Neural cell (in vitro differentiated cells): ENCODE results near the gene RNU2-63P. TPM values are rescaled to one million over a fixed set of nuclear protein-coding genes. Genes with fewer than 3 reads are reported as not detected.

Experiments
- H2AFZ ChIP-seq: fragments of 200-600, 300-800 bp; sonication (generic), shearing (Covaris generic); 2 replicates; pipeline ENCODE4 v1.6.0; 2014; ENCODE audit warnings: low read depth, mild to moderate bottlenecking, antibody characterized with exemption, low read length, moderate library complexity
- H3F3A ChIP-seq: fragments of 200-600 bp; shearing (Covaris generic); 2 replicates; pipeline ENCODE4 v1.6.1; 2016; ENCODE audit warnings: mild to moderate bottlenecking, moderate library complexity, mixed read lengths, antibody characterized with exemption, low read length; ENCODE audit not compliant: insufficient read depth, poor library complexity, severe bottlenecking
- H3K27ac ChIP-seq: fragments of 200-600, 300-800 bp; sonication (generic), shearing (Covaris generic); 2 replicates; pipeline ENCODE4 v1.5.1; 2014; ENCODE audit warnings: mild to moderate bottlenecking, low read length, moderate library complexity
- H3K27me3 ChIP-seq: fragments of 300-800, 200-600 bp; sonication (generic), shearing (Covaris generic); 2 replicates; pipeline ENCODE4 v1.6.0; 2014; ENCODE audit warnings: mild to moderate bottlenecking, low read depth, low read length, moderate library complexity; ENCODE audit not compliant: insufficient read depth
- H3K36me3 ChIP-seq: fragments of 300-800, 200-600 bp; sonication (generic), shearing (Covaris generic); 2 replicates; pipeline ENCODE4 v1.5.1; 2014; ENCODE audit warnings: mild to moderate bottlenecking, antibody characterized with exemption, low read length, moderate library complexity; ENCODE audit not compliant: insufficient read depth
- H3K4me2 ChIP-seq: fragments of 300-800, 200-600 bp; sonication (generic), shearing (Covaris generic); 2 replicates; pipeline ENCODE4 v1.6.0; 2014; ENCODE audit warnings: mild to moderate bottlenecking, low read length
- H3K4me3 ChIP-seq: fragments of 300-800, 200-600 bp; sonication (generic), shearing (Covaris generic); 2 replicates; pipeline ENCODE4 v1.5.1; 2014; ENCODE audit warnings: mild to moderate bottlenecking, low read length, moderate library complexity
- H3K79me2 ChIP-seq: fragments of 200-600 bp; shearing (Covaris generic); replicated peaks from 2 replicates; pipeline ENCODE4 v1.6.0; 2014; ENCODE audit warnings: mild to moderate bottlenecking, low read length, moderate library complexity; ENCODE audit not compliant: insufficient read depth
- H3K9ac ChIP-seq: fragments of 300-800, 200-600 bp; sonication (generic), shearing (Covaris generic); 2 replicates; pipeline ENCODE4 v1.6.1; 2016; ENCODE audit warnings: mild to moderate bottlenecking, low read length, mixed read lengths
- H3K9me2 ChIP-seq: fragments of 200-600 bp; shearing (Covaris generic); 2 replicates; pipeline ENCODE4 v1.6.1; 2016; ENCODE audit warnings: mild to moderate bottlenecking, low read length, mixed read lengths; ENCODE audit not compliant: insufficient read depth
- H3K9me3 ChIP-seq: fragments of 200-600, 300-800 bp; sonication (generic), shearing (Covaris generic); 2 replicates; pipeline ENCODE4 v1.6.1; 2016; ENCODE audit warnings: mild to moderate bottlenecking, mixed run types, low read length, moderate library complexity, mixed read lengths
- H4K20me1 ChIP-seq: fragments of 200-600 bp; shearing (Covaris generic); 2 replicates; pipeline ENCODE4 v1.6.1; 2016; ENCODE audit warnings: mild to moderate bottlenecking, mixed run types; ENCODE audit not compliant: insufficient read depth
- CTCF ChIP-seq: fragments of 450-650 bp; IDR thresholded peaks from 2 replicates; pipeline ENCODE4 v1.5.1; 2014; ENCODE audit warnings: antibody characterized with exemption, mild to moderate bottlenecking, moderate library complexity; ENCODE audit not compliant: poor library complexity, severe bottlenecking
- EP300 ChIP-seq: fragments of 450-650 bp; conservative IDR thresholded peaks from 2 replicates; pipeline ENCODE4 v1.6.1; 2014; ENCODE audit warnings: antibody characterized with exemption, mild to moderate bottlenecking, moderate library complexity; ENCODE audit not compliant: poor library complexity, severe bottlenecking
- EZH2 ChIP-seq: fragments of 200-600, 300-800 bp; shearing (Covaris generic), sonication (generic); IDR thresholded peaks from 2 replicates; pipeline ENCODE4 v1.6.1; 2014; ENCODE audit warnings: antibody characterized with exemption, low read length, borderline replicate concordance, mild to moderate bottlenecking; ENCODE audit not compliant: insufficient read depth, poor library complexity, severe bottlenecking
- MXI1 ChIP-seq: fragments of 450-650 bp; conservative IDR thresholded peaks from 2 replicates; pipeline ENCODE4 v1.6.1; 2014; ENCODE audit warnings: antibody characterized with exemption, mild to moderate bottlenecking; ENCODE audit not compliant: poor library complexity, severe bottlenecking
- POLR2AphosphoS5 ChIP-seq: IDR thresholded peaks from 2 replicates; pipeline ENCODE4 v1.6.1; 2012
- RAD21 ChIP-seq: fragments of 450-650 bp; conservative IDR thresholded peaks from 2 replicates; pipeline ENCODE4 v1.6.1; 2014; ENCODE audit warnings: antibody characterized with exemption, mild to moderate bottlenecking, moderate library complexity
- REST ChIP-seq: IDR thresholded peaks from 2 replicates; pipeline ENCODE4 v1.6.1; 2012; ENCODE audit warnings: borderline replicate concordance
- SMC3 ChIP-seq: fragments of 450-650 bp; conservative IDR thresholded peaks from 2 replicates; pipeline ENCODE4 v1.6.1; 2014; ENCODE audit warnings: antibody characterized with exemption, mild to moderate bottlenecking, moderate library complexity; ENCODE audit not compliant: poor library complexity
- TAF1 ChIP-seq: IDR thresholded peaks from 2 replicates; pipeline ENCODE4 v1.6.1; 2012; ENCODE audit warnings: low read depth
- polyA plus RNA-seq: library from polyadenylated mRNA; depleted of rRNA; stranded (reverse); fragments of >200 nt; gene quantifications from 2 replicates; pipeline ENCODE4 v1.2.3, GENCODE V29; 2014

Gene RNU2-63P
- polyA plus RNA-seq, 1 donor from 2014 or later: not detected

- no peak for TF ChIP-seq POLR2AphosphoS5
- TF ChIP-seq REST: no peak
- no peak for TF ChIP-seq TAF1
- TF ChIP-seq MXI1: no peak
- TF ChIP-seq EZH2: no peak
- TF ChIP-seq CTCF: no peak
- no peak for TF ChIP-seq EP300
- TF ChIP-seq SMC3: no peak
- TF ChIP-seq RAD21: no peak
- no peak overlapping the region for H2AFZ ChIP-seq
- no peak overlapping the region for H3K27ac ChIP-seq
- peaks cover 14% of the 10 kb centered on the region for H3K79me2 ChIP-seq
- no peaks in the 10 kb centered on the region for H3K36me3 ChIP-seq
- no peaks in the 10 kb centered on the region for H4K20me1 ChIP-seq
- H3K4me3 ChIP-seq: no peak overlapping the region
- H3F3A ChIP-seq: no peaks in the 10 kb centered on the region
- H3K9me2 ChIP-seq: no peaks in the 10 kb centered on the region
- H3K27me3 ChIP-seq: no peaks in the 10 kb centered on the region
- H3K9me3 ChIP-seq: no peaks in the 10 kb centered on the region
- no peak overlapping the region for H3K4me2 ChIP-seq
- H3K9ac ChIP-seq: no peak overlapping the region
Observed at GRCh38 chr2:88051792-88052191, 35.4 kb upstream of the RNU2-63P start.

- Histone ChIP-seq H3K36me3 (no peaks in the 10 kb centered on the region), H3F3A (no peaks in the 10 kb centered on the region), H3K9ac (no peak overlapping the region), H3K27me3 (no peaks in the 10 kb centered on the region), H3K79me2 (peaks cover 9% of the 10 kb centered on the region), H4K20me1 (no peaks in the 10 kb centered on the region), H3K4me2 (no peak overlapping the region), H3K9me2 (no peaks in the 10 kb centered on the region), H3K27ac (no peak overlapping the region), H2AFZ (no peak overlapping the region), H3K4me3 (no peak overlapping the region), H3K9me3 (no peaks in the 10 kb centered on the region)
- TF ChIP-seq REST (no peak), EZH2 (no peak), EP300 (no peak)
Observed at GRCh38 chr2:88049622-88050021, 33.3 kb upstream of the RNU2-63P start.
